ENCODE data around the gene SPTBN2. TPM values are rescaled to one million over a fixed set of nuclear protein-coding genes. Genes with fewer than 3 reads are reported as not detected.

SPTBN2 gene
- polyA plus RNA-seq (2012; ENCODE audit: low read depth, missing spikeins), result 0.31 TPM

DNA sequence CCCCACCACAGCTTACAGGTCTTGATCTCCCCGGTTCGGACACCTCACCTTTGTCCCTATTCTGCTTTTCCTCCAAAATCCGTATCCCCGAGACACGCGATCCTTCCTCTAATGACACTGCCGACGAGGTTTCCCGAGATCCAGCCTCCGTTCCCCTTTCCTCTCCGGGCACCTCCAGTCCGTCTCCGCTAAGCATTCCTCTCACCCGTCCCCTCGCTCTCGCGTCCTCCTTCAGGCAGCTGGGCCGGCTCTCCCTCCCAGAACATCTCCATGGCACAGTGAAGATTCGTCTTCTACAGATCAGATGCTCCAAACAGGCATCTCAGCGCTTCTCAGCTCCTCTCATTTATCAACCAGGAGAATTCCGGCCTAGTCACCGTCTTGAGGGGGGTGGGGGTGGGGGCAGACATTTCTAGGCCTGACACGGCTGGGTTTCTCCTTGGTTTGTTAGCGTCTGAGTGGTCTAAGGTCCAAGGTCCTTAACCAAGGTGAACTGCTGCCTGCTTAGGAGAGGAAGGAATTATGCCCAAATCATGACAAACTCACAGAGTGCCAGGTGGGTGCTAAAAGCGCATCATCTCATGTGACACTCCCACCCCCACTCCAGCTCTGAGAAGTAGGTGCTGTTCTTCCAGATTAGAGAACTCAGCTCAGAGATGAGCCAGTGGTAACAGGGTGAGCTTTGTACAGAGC is at the start of gene SPTBN2:
Gene SPTBN2, minus strand, starts transcription at position 524 of the 693 bp plus-strand sequence. CDS start 7,976 bp downstream, outside the sequence.
- FAIRE-seq (no peak), DNase-seq (ENCODE audit: insufficient read length, low spot score) (no peak)
- TF ChIP-seq PAX5 (IDR thresholded peaks at IDR 0.05; ENCODE audit: insufficient read depth, low read length, severe bottlenecking), result no peak

DNA sequence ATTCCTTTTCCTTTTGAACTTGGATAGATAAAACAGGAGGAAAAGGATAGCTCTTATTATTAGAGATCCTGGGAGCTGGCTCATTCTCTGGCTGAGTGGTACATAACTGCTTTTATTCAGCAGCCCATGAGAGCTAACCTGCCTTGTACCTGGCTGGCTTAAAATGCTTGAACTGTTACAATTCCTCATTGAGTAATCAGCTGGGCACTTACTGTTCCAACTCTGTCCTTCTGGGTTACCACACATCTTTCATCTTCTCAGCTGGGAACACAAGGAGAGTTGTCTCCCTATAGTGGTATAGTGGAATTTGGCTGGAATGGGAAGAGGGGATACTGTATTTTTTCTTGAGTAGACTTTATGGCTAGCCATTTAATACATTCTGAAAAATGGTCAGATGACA is 39.8 kb upstream of the SPTBN2 start:
- FAIRE-seq (no peak), DNase-seq (ENCODE audit: insufficient read length, low spot score) (no peak)
- TF ChIP-seq POLR2AphosphoS5 (IDR thresholded peaks at IDR 0.05; ENCODE audit: low read depth, low read length) (no peak), POU2F2 (IDR thresholded peaks at IDR 0.05; ENCODE audit: low read depth, low read length) (no peak), SPI1 (IDR thresholded peaks at IDR 0.05; ENCODE audit: low read depth, low read length) (no peak), POLR2A (IDR thresholded peaks at IDR 0.05; ENCODE audit: low read depth, low read length) (no peak), PAX5 (IDR thresholded peaks at IDR 0.05; ENCODE audit: insufficient read depth, low read length, severe bottlenecking) (no peak), TAF1 (IDR thresholded peaks at IDR 0.05; ENCODE audit: low read depth, low read length) (no peak)

DNA sequence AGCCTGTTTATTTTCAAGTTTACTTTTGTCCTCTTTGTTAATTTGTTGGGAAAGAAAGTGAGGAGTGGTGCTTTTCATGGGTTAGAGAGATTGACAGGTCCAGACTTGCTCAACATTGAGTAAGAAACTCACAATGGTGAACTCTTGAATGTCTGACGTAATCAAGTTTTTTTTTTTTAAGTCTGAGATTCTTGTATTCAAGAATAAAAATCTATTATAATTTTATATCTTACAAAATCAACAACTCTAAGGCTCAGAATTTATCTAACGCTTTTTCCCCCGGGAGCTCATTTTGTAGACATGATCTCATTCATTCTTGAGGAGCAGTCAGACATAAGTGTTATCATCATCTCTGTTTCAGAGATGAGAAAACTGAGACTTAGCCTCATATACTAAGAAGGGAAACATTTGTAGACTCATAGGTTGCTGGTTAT is 39.1 kb upstream of the SPTBN2 start:
- no peak for FAIRE-seq
- DNase-seq (ENCODE audit: insufficient read length, low spot score), result no peak
- no peak for TF ChIP-seq PAX5 (IDR thresholded peaks at IDR 0.05; ENCODE audit: insufficient read depth, low read length, severe bottlenecking)
- no peak for TF ChIP-seq POU2F2 (IDR thresholded peaks at IDR 0.05; ENCODE audit: low read depth, low read length)
- no peak for TF ChIP-seq TAF1 (IDR thresholded peaks at IDR 0.05; ENCODE audit: low read depth, low read length)
- no peak for TF ChIP-seq POLR2A (IDR thresholded peaks at IDR 0.05; ENCODE audit: low read depth, low read length)
- no peak for TF ChIP-seq POLR2AphosphoS5 (IDR thresholded peaks at IDR 0.05; ENCODE audit: low read depth, low read length)
- TF ChIP-seq SPI1 (IDR thresholded peaks at IDR 0.05; ENCODE audit: low read depth, low read length), result no peak

DNA sequence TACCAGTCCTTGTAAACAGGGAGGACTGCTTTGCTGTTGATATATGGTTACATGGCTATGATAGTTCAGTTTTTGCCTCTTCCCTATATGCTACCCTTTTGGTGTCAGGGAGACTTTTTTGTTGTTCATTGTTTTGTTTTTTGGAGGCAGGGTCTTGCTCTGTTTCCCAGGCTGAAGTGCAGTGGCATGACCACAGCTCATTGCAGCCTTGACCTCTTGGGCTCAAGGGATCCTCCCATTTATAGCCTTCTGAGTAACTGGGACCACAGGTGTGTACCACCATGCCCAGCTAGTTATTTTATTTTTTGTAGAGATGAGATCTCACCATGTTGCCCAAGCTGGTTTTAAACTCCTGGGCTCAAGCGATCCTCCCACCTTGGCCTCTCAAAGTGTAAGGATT is 38.6 kb upstream of the SPTBN2 start:
- TF ChIP-seq SPI1 (IDR thresholded peaks at IDR 0.05; ENCODE audit: low read depth, low read length) (no peak), PAX5 (IDR thresholded peaks at IDR 0.05; ENCODE audit: insufficient read depth, low read length, severe bottlenecking) (no peak), POU2F2 (IDR thresholded peaks at IDR 0.05; ENCODE audit: low read depth, low read length) (no peak), POLR2AphosphoS5 (IDR thresholded peaks at IDR 0.05; ENCODE audit: low read depth, low read length) (no peak), TAF1 (IDR thresholded peaks at IDR 0.05; ENCODE audit: low read depth, low read length) (no peak), POLR2A (IDR thresholded peaks at IDR 0.05; ENCODE audit: low read depth, low read length) (no peak)
- DNase-seq (ENCODE audit: insufficient read length, low spot score), result no peak
- FAIRE-seq, result peak; percentile 41

DNA sequence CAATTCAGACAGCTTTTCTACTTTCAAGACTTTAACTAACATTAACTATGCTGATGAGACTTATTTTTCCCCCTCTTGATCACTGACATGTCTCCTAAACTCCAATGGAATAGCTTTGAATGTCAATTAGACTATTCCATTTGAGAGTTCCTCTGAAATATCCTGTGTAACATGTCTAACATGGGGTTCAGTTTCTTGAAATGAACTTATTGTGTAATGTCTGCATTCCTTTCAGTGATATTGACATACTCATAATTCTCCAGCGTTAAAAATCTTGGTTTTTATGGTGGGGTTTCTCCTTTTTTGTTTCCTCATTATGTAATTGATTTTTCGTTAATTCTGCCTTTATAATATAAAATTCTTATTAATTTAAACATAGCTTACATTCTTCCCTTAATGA is 37.7 kb upstream of the SPTBN2 start:
- DNase-seq (ENCODE audit: insufficient read length, low spot score) (no peak), FAIRE-seq (no peak)
- TF ChIP-seq POLR2A (IDR thresholded peaks at IDR 0.05; ENCODE audit: low read depth, low read length), result no peak
- TF ChIP-seq POLR2AphosphoS5 (IDR thresholded peaks at IDR 0.05; ENCODE audit: low read depth, low read length), result no peak
- TF ChIP-seq POU2F2 (IDR thresholded peaks at IDR 0.05; ENCODE audit: low read depth, low read length), result no peak
- TF ChIP-seq PAX5 (IDR thresholded peaks at IDR 0.05; ENCODE audit: insufficient read depth, low read length, severe bottlenecking), result no peak
- TF ChIP-seq TAF1 (IDR thresholded peaks at IDR 0.05; ENCODE audit: low read depth, low read length), result no peak
- TF ChIP-seq SPI1 (IDR thresholded peaks at IDR 0.05; ENCODE audit: low read depth, low read length), result no peak

DNA sequence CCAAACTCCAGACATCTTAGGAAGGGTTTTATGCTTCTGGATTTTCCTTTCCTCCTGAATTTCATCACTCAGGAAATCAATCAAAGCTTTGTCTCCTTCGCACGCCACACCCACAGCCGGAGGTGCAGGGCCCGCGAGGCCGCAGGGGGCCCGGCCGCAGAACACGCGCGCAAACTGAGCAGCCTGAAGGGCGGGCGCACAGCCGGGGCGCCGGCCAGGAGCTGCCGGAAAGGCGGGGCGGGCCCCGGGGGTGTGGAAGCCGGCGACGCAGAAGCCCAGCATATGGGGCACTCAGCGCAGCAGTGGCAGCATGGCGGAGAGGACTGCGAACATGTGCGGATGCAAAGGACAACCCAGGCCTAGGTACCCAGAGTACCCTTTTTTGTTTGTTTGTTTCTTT is 33.1 kb upstream of the SPTBN2 start:
- FAIRE-seq, result no peak
- TF ChIP-seq POU2F2 (IDR thresholded peaks at IDR 0.05; ENCODE audit: low read depth, low read length) (no peak), POLR2A (IDR thresholded peaks at IDR 0.05; ENCODE audit: low read depth, low read length) (no peak), TAF1 (IDR thresholded peaks at IDR 0.05; ENCODE audit: low read depth, low read length) (no peak), SPI1 (IDR thresholded peaks at IDR 0.05; ENCODE audit: low read depth, low read length) (no peak)

DNA sequence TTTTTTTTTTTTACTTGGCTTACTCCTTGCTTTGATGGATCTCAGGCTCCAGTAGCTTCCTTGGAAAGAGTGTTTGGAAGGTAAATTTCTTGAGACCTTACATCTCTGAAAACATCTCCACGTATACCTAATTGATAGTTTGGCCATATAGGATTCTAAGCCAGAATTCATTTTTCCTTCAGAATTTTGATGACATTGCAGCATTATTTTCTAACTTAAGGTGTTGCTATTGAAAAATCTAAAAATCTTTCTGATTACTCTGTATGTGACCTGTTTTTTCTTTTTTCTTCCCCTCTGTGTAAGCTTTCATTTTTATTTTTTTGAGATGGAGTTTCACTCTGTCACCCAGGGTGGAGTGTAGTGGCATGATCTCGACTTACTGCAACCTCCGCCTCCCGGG is 23.1 kb upstream of the SPTBN2 start:
- DNase-seq (ENCODE audit: insufficient read length, low spot score) (no peak), FAIRE-seq (no peak)
- TF ChIP-seq POLR2A (IDR thresholded peaks at IDR 0.05; ENCODE audit: low read depth, low read length) (no peak), POLR2AphosphoS5 (IDR thresholded peaks at IDR 0.05; ENCODE audit: low read depth, low read length) (no peak), SPI1 (IDR thresholded peaks at IDR 0.05; ENCODE audit: low read depth, low read length) (no peak), PAX5 (IDR thresholded peaks at IDR 0.05; ENCODE audit: insufficient read depth, low read length, severe bottlenecking) (no peak), TAF1 (IDR thresholded peaks at IDR 0.05; ENCODE audit: low read depth, low read length) (no peak), POU2F2 (IDR thresholded peaks at IDR 0.05; ENCODE audit: low read depth, low read length) (no peak)

More for the DNA sequence above, 33.1 kb upstream of the SPTBN2 start:
- no peak for DNase-seq (ENCODE audit: insufficient read length, low spot score)

DNA sequence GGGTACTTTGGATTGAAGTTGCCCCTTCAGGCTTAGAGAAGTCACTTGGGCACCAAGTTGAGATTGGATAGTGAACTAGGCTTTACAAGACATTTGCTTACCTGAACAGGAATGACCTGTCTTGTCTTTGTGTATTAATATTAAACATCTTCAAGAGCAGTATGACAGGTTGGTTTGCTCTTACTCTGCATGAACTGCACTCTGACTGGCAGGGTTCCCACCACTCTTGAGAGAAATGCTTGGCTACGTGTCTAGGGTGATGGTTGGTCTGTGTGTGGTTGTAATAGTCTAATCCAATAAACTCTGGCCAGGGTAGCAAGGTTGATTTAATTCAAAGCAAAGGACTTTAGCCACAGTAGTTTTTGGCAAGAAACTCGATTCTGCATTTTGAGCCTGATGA is 20.1 kb upstream of the SPTBN2 start:
- TF ChIP-seq TAF1 (IDR thresholded peaks at IDR 0.05; ENCODE audit: low read depth, low read length) (no peak), PAX5 (IDR thresholded peaks at IDR 0.05; ENCODE audit: insufficient read depth, low read length, severe bottlenecking) (no peak), POU2F2 (IDR thresholded peaks at IDR 0.05; ENCODE audit: low read depth, low read length) (no peak), POLR2A (IDR thresholded peaks at IDR 0.05; ENCODE audit: low read depth, low read length) (no peak), POLR2AphosphoS5 (IDR thresholded peaks at IDR 0.05; ENCODE audit: low read depth, low read length) (no peak), SPI1 (IDR thresholded peaks at IDR 0.05; ENCODE audit: low read depth, low read length) (no peak)
- no peak for DNase-seq (ENCODE audit: insufficient read length, low spot score)
- FAIRE-seq, result no peak

DNA sequence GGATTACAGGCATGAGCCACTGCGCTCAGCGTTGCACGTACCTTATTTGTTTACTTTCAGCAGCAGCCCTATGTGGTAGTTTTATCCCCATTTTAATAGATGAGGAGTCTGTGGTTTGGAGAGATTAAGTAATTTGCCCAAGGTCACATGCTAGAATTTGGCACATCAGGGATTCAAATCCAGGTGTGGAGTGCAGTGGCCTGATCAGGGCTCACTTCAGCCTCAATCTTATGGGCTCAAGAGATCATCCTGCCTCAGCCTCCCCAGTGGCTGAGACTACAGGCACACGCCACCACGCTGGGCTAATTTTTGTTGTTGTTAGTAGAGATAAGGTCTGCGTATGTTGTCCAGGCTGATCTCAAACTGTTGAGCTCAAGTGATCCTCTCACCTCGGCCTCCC is 18.5 kb upstream of the SPTBN2 start:
- TF ChIP-seq PAX5 (IDR thresholded peaks at IDR 0.05; ENCODE audit: insufficient read depth, low read length, severe bottlenecking) (no peak), POU2F2 (IDR thresholded peaks at IDR 0.05; ENCODE audit: low read depth, low read length) (no peak), POLR2A (IDR thresholded peaks at IDR 0.05; ENCODE audit: low read depth, low read length) (no peak), POLR2AphosphoS5 (IDR thresholded peaks at IDR 0.05; ENCODE audit: low read depth, low read length) (no peak), SPI1 (IDR thresholded peaks at IDR 0.05; ENCODE audit: low read depth, low read length) (no peak), TAF1 (IDR thresholded peaks at IDR 0.05; ENCODE audit: low read depth, low read length) (no peak)
- no peak for DNase-seq (ENCODE audit: insufficient read length, low spot score)
- no peak for FAIRE-seq
